Measurements from ENCODE around the gene UBE2H. TPM values are rescaled to one million over a fixed set of nuclear protein-coding genes. Genes with fewer than 3 reads are reported as not detected.

UBE2H gene
- total RNA-seq, 3 donors from 2014 or later (not counting 1 experiment from before 2014, with no cell fraction given), result 80.9 to 86.9 (median 83.1) TPM

DNA sequence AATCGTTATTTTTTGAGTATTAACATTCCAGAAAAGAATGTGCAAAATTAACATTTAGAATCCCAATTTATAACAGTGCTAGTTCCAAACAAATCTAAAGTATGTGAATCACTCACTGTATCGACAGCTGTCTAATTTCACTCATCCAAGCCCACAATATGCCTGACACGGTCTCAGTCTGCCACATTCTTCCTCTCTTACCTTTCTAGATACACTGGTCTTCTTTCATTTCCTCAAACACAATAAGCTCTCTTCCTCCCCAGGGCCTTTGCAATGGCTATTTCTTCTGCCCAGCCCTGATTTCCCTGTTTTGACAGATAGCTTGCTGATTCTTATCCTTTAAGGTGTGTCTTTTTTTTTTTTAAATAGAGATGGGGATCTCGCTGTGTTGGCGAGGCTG is 48.8 kb downstream of the UBE2H start:
- intact Hi-C loops (cut with micrococcal nuclease), result no loop called here
- Mint-ChIP-seq H3K36me3 (no peaks in the 10 kb centered on the region), H3K4me3 (no peak overlapping the region), H3K27me3 (ENCODE audit: low read depth in 2 of 2) (no peaks in the 10 kb centered on the region), H3K9me3 (peaks cover 2% of the 10 kb centered on the region in 2 donors), H3K4me1 (peaks cover 55 to 64% of the 10 kb centered on the region in 2 donors), H3K27ac (peak overlapping the region in 1 of 2 donors; percentile 58)
- TF ChIP-seq, protein P1, sequence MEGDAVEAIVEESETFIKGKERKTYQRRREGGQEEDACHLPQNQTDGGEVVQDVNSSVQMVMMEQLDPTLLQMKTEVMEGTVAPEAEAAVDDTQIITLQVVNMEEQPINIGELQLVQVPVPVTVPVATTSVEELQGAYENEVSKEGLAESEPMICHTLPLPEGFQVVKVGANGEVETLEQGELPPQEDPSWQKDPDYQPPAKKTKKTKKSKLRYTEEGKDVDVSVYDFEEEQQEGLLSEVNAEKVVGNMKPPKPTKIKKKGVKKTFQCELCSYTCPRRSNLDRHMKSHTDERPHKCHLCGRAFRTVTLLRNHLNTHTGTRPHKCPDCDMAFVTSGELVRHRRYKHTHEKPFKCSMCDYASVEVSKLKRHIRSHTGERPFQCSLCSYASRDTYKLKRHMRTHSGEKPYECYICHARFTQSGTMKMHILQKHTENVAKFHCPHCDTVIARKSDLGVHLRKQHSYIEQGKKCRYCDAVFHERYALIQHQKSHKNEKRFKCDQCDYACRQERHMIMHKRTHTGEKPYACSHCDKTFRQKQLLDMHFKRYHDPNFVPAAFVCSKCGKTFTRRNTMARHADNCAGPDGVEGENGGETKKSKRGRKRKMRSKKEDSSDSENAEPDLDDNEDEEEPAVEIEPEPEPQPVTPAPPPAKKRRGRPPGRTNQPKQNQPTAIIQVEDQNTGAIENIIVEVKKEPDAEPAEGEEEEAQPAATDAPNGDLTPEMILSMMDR (IDR thresholded peaks at IDR 0.05), result no peak
- Histone ChIP-seq H3K4me3 (ENCODE audit: low read length) (no peak overlapping the region), H3K4me1 (ENCODE audit: control insufficient read depth, insufficient read depth, low read length) (peaks cover 15% of the 10 kb centered on the region), H3K9me3 (ENCODE audit: control insufficient read depth, insufficient read depth, low read length) (no peaks in the 10 kb centered on the region), H3K36me3 (ENCODE audit: control insufficient read depth, insufficient read depth, low read length) (peaks cover 8% of the 10 kb centered on the region), H3K27ac (ENCODE audit: low read length) (no peak overlapping the region), H3K27me3 (ENCODE audit: control insufficient read depth, insufficient read depth, low read length) (no peaks in the 10 kb centered on the region)
- DNase-seq, result no peak
- WGBS (ENCODE audit: insufficient coverage), result 69% methylated on average over 5 of the region's 5 CpGs
- ATAC-seq, result no peak

DNA sequence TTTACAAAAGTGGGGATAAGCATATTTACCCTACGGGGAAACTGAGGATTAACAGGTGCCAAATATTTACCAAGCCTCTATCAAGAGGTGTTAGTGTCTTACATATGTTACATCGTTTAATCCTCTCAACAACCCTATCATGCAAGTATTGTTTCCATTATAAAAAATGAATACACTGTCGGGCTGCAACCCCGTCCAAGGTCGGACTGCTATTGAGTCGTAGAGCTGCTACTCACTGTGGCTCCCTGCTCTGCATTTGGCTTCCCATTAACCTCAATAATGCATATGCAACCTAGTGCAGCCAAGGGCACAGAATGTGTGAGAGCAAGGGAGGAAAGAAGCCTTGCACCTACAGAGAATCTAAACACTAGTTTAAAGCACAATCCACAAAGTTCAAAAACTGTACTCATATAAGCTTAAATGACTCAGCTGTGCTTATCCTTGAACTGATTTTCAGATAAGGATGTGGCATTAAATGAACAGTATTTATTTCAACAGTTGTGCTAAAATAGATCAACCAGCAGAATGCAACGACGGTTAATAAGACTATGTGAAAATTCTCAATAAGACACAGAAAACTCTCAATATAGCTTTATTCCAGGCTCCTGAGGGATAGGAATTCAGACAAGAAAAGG is 49.9 kb downstream of the UBE2H start:
- Histone ChIP-seq H3K4me3 (ENCODE audit: low read length) (no peak overlapping the region), H3K9me3 (ENCODE audit: control insufficient read depth, insufficient read depth, low read length) (no peaks in the 10 kb centered on the region), H3K27ac (ENCODE audit: low read length) (no peak overlapping the region), H3K4me1 (ENCODE audit: control insufficient read depth, insufficient read depth, low read length) (peaks cover 15% of the 10 kb centered on the region), H3K27me3 (ENCODE audit: control insufficient read depth, insufficient read depth, low read length) (no peaks in the 10 kb centered on the region), H3K36me3 (ENCODE audit: control insufficient read depth, insufficient read depth, low read length) (peaks cover 8% of the 10 kb centered on the region)
- Mint-ChIP-seq H3K36me3 (no peaks in the 10 kb centered on the region), H3K4me3 (no peak overlapping the region), H3K27me3 (ENCODE audit: low read depth in 2 of 2) (no peaks in the 10 kb centered on the region), H3K4me1 (peaks cover 51 to 65% of the 10 kb centered on the region in 2 donors), H3K9me3 (peaks cover 2% of the 10 kb centered on the region in 2 donors), H3K27ac (no peak overlapping the region)
- 100% methylated on average over 6 of the region's 8 CpGs for WGBS (ENCODE audit: insufficient coverage)
- intact Hi-C loops (cut with micrococcal nuclease), result no loop called here
- ATAC-seq (no peak), DNase-seq (no peak)
- TF ChIP-seq, protein P1 (IDR thresholded peaks at IDR 0.05), result no peak

DNA sequence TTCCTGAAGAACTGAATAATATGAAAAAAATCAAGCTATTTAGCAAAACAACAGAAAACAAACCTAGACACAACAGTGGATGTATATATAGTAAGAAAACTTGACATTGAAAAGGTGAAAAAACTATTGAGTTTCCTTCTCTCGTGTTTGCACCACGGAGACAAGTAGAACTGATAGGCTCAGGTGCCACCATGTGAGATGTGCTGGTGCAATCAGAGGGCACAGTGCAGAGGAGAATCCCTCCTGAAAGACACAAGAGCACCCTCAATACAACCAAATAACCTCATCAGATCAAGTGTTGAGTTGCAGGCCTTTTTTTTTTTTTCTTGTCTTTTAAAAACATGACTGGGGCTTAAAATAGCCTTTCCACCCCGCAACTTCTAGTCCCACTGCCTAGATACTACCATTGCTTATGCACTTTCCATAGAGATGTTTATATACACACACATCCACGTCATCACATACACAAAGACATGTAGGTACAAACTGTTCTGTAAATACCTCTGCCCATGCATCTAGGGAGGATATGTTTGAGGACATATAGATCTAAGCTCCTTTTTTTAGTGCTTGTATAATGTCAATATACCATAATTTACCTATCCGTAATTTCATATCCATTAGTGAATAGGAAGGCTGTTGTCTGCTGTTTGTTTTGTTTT is 54.1 kb downstream of the UBE2H start:
- no peaks in the 10 kb centered on the region for H3K4me1 ChIP-seq (ENCODE audit: control insufficient read depth, insufficient read depth, low read length)
- no peaks in the 10 kb centered on the region for H3K36me3 Mint-ChIP-seq
- DNase-seq (no peak), ATAC-seq (peak in 2 of 3 donors; percentile 31 to 41)
- no peaks in the 10 kb centered on the region for H3K9me3 Mint-ChIP-seq
- no peak overlapping the region for H3K4me3 Mint-ChIP-seq
- WGBS (ENCODE audit: insufficient coverage), result 79% methylated on average over 3 of the region's 5 CpGs
- peak overlapping the region; percentile 19 to 46 for H3K27ac Mint-ChIP-seq
- H3K27me3 ChIP-seq (ENCODE audit: control insufficient read depth, insufficient read depth, low read length), result no peaks in the 10 kb centered on the region
- H3K27me3 Mint-ChIP-seq (ENCODE audit: low read depth in 2 of 2), result no peaks in the 10 kb centered on the region
- H3K36me3 ChIP-seq (ENCODE audit: control insufficient read depth, insufficient read depth, low read length), result peaks cover 11% of the 10 kb centered on the region
- H3K27ac ChIP-seq (ENCODE audit: low read length), result no peak overlapping the region
- no peak overlapping the region for H3K4me3 ChIP-seq (ENCODE audit: low read length)
- peaks cover 14 to 25% of the 10 kb centered on the region in 2 donors for H3K4me1 Mint-ChIP-seq
- intact Hi-C loops (cut with micrococcal nuclease), result no loop called here
- TF ChIP-seq, protein P1 (IDR thresholded peaks at IDR 0.05), result no peak
- H3K9me3 ChIP-seq (ENCODE audit: control insufficient read depth, insufficient read depth, low read length), result no peaks in the 10 kb centered on the region
